K562 (cell line): ENCODE measurements around the gene TNFRSF18.

Source experiments
- ATF6 ChIP-seq: sonication (generic); formaldehyde crosslinking; IDR thresholded peaks from 2 replicates; pipeline ENCODE4 v1.4.0; 2020; ENCODE audit warnings: mild to moderate bottlenecking, missing genetic modification reagents
- CEBPB ChIP-seq: fragments of 450-650 bp; IDR thresholded peaks from 2 replicates; pipeline ENCODE4 v1.6.1; 2016; ENCODE audit warnings: missing genetic modification characterization, missing compliant biosample characterization
- CTCF ChIP-seq, 3 experiments: IDR thresholded peaks in 2 of 3; conservative IDR thresholded peaks in 1 of 3; 2 replicates each; pipeline ENCODE4 v1.5.1; 2011 to 2012; ENCODE audit warnings: low read length in 3 of 3, mild to moderate bottlenecking in 3 of 3, control low read depth in 2 of 3, improper control_type of control experiment in 1 of 3, inconsistent platforms in 1 of 3, low read depth in 1 of 3, mixed read lengths in 1 of 3, moderate library complexity in 1 of 3; ENCODE audit not compliant: insufficient read depth in 2 of 3
- HNRNPUL1 ChIP-seq: fragments of 200-400 bp; formaldehyde crosslinking; IDR thresholded peaks from 2 replicates; pipeline ENCODE4 v1.6.1; 2017; ENCODE audit warnings: low read length
- JUN ChIP-seq, 2 experiments: sonication (generic) in 1 of 2; formaldehyde crosslinking in 1 of 2; IDR thresholded peaks; 2 replicates each; pipeline versions ENCODE4 v1.6.1 to v1.8.0; 2012 to 2022; ENCODE audit warnings: borderline replicate concordance in 2 of 2, mild to moderate bottlenecking in 2 of 2, improper control_type of control experiment in 1 of 2, low read depth in 1 of 2, low read length in 1 of 2, missing genetic modification reagents in 1 of 2
- MTA1 ChIP-seq: fragments of 450-650 bp; IDR thresholded peaks from 2 replicates; pipeline ENCODE4 v1.6.1; 2017; ENCODE audit warnings: borderline replicate concordance
- REST ChIP-seq, 2 experiments: fragments of 450-650 bp; formaldehyde crosslinking in 1 of 2; IDR thresholded peaks; 2 replicates each; pipeline versions ENCODE4 v1.4.0 to v1.6.1; 2014 to 2020; ENCODE audit warnings: mild to moderate bottlenecking in 2 of 2, borderline replicate concordance in 1 of 2, low read depth in 1 of 2
- TEAD2 ChIP-seq: fragments of 450-650 bp; IDR thresholded peaks from 2 replicates; pipeline ENCODE4 v1.6.1; 2016; ENCODE audit warnings: missing genetic modification characterization, control low read depth, missing compliant biosample characterization

GRCh38 chr1:1176931-1177330 lies 29.5 kb downstream of the TNFRSF18 start:
- no peak for TF ChIP-seq HNRNPUL1
- TF ChIP-seq JUN (IDR thresholded peaks at IDR 0.05; ENCODE audit: borderline replicate concordance, low read depth, low read length) = no peak
- no peak for TF ChIP-seq JUN (CRISPR knock-in tag; IDR thresholded peaks at IDR 0.05; ENCODE audit: borderline replicate concordance)
- no peak for TF ChIP-seq CEBPB (tag)
- TF ChIP-seq MTA1 = no peak
- TF ChIP-seq REST (IDR thresholded peaks at IDR 0.05; ENCODE audit: borderline replicate concordance) = no peak
- no peak for TF ChIP-seq REST (CRISPR knock-in tag; IDR thresholded peaks at IDR 0.05; ENCODE audit: low read depth)
- no peak for TF ChIP-seq TEAD2
- TF ChIP-seq ATF6 (CRISPR knock-in tag) = no peak
- TF ChIP-seq CTCF (IDR thresholded peaks at IDR 0.05 in 2 of 3, conservative IDR thresholded peaks at IDR 0.05 in 1 of 3; ENCODE audit: insufficient read depth in 2 of 3, low read depth in 1 of 3, low read length in 3 of 3) = no peak
